H9 (cell line): ENCODE results near the gene MST1R. TPM values are rescaled to one million over a fixed set of nuclear protein-coding genes. Genes with fewer than 3 reads are reported as not detected.

Experiments used
- DNase-seq: peaks from one replicate; pipeline ENCODE4 v3.0.0-alpha.2; 2017
- H2AFZ ChIP-seq: one replicate; pipeline ENCODE4 v1.6.1; 2013; ENCODE audit warnings: mild to moderate bottlenecking, low read length, control low read depth, moderate library complexity
- H2AK5ac ChIP-seq: 2 replicates; pipeline ENCODE4 v1.6.1; 2013; ENCODE audit warnings: low read length, control low read depth, mixed read lengths; ENCODE audit not compliant: insufficient read length
- H2BK120ac ChIP-seq: one replicate; pipeline ENCODE4 v1.6.1; 2013; ENCODE audit warnings: low read depth, mild to moderate bottlenecking, low read length, control low read depth, inconsistent platforms; ENCODE audit not compliant: poor library complexity, severe bottlenecking
- H2BK12ac ChIP-seq: 2 replicates; pipeline ENCODE4 v1.6.1; 2013; ENCODE audit warnings: low read length, control low read depth, mixed read lengths, low read depth; ENCODE audit not compliant: insufficient read length
- H2BK15ac ChIP-seq: 2 replicates; pipeline ENCODE4 v1.6.1; 2013; ENCODE audit warnings: low read depth, low read length, control low read depth
- H2BK20ac ChIP-seq: one replicate; pipeline ENCODE4 v1.6.1; 2013; ENCODE audit warnings: low read depth, mild to moderate bottlenecking, low read length, control low read depth, inconsistent platforms; ENCODE audit not compliant: poor library complexity, severe bottlenecking
- H2BK5ac ChIP-seq: 2 replicates; pipeline ENCODE4 v1.6.1; 2013; ENCODE audit warnings: low read length, control low read depth, mixed read lengths; ENCODE audit not compliant: insufficient read length
- H3K14ac ChIP-seq: 2 replicates; pipeline ENCODE4 v1.6.1; 2013; ENCODE audit warnings: low read length, control low read depth; ENCODE audit not compliant: insufficient read depth
- H3K18ac ChIP-seq: 2 replicates; pipeline ENCODE4 v1.6.1; 2013; ENCODE audit warnings: low read depth, mild to moderate bottlenecking, mixed read lengths, low read length, control low read depth; ENCODE audit not compliant: insufficient read length
- H3K23ac ChIP-seq: 2 replicates; pipeline ENCODE4 v1.6.1; 2013; ENCODE audit warnings: low read length, control low read depth, mixed read lengths, low read depth; ENCODE audit not compliant: insufficient read length
- H3K23me2 ChIP-seq: 2 replicates; pipeline ENCODE4 v1.6.1; 2013; ENCODE audit warnings: low read depth, mild to moderate bottlenecking, mixed read lengths, low read length, control low read depth; ENCODE audit not compliant: insufficient read length, poor library complexity, severe bottlenecking
- H3K27ac ChIP-seq: 2 replicates; pipeline ENCODE4 v1.5.1; 2013; ENCODE audit warnings: low read length, control low read depth, mixed read lengths, low read depth; ENCODE audit not compliant: insufficient read length
- H3K27me3 ChIP-seq: 2 replicates; pipeline ENCODE4 v1.6.1; 2013; ENCODE audit warnings: low read length, control low read depth, inconsistent platforms; ENCODE audit not compliant: insufficient read depth
- H3K4ac ChIP-seq: 2 replicates; pipeline ENCODE4 v1.6.1; 2013; ENCODE audit warnings: low read depth, mild to moderate bottlenecking, control low read depth, inconsistent platforms, low read length, moderate library complexity
- H3K4me1 ChIP-seq: 2 replicates; pipeline ENCODE4 v1.6.1; 2013; ENCODE audit warnings: low read length, control low read depth, inconsistent platforms; ENCODE audit not compliant: insufficient read depth
- H3K4me2 ChIP-seq: 2 replicates; pipeline ENCODE4 v1.6.1; 2013; ENCODE audit warnings: low read length, control low read depth, mixed read lengths; ENCODE audit not compliant: insufficient read length, insufficient read depth
- H3K56ac ChIP-seq: 2 replicates; pipeline ENCODE4 v1.6.1; 2013; ENCODE audit warnings: low read depth, mild to moderate bottlenecking, mixed read lengths, low read length, control low read depth; ENCODE audit not compliant: insufficient read length
- H3K79me1 ChIP-seq: 2 replicates; pipeline ENCODE4 v1.6.1; 2013; ENCODE audit warnings: low read depth, mild to moderate bottlenecking, moderate library complexity, low read length, control low read depth, inconsistent platforms; ENCODE audit not compliant: insufficient read depth, poor library complexity, severe bottlenecking
- H3K79me2 ChIP-seq: 2 replicates; pipeline ENCODE4 v1.6.1; 2013; ENCODE audit warnings: low read length, control low read depth, inconsistent platforms; ENCODE audit not compliant: insufficient read depth
- H3K9ac ChIP-seq: 2 replicates; pipeline ENCODE4 v1.6.1; 2013; ENCODE audit warnings: low read length, control low read depth, mixed read lengths; ENCODE audit not compliant: insufficient read length; ENCODE audit errors: extremely low read depth
- H3K9me3 ChIP-seq: one replicate; pipeline ENCODE4 v1.6.1; 2013; ENCODE audit warnings: low read depth, low read length, inconsistent platforms; ENCODE audit not compliant: control insufficient read depth
- H3T11ph ChIP-seq: one replicate; pipeline ENCODE4 v1.6.1; 2013; ENCODE audit warnings: mild to moderate bottlenecking, low read length, control low read depth, inconsistent platforms
- H4K20me1 ChIP-seq: one replicate; pipeline ENCODE4 v1.6.1; 2013; ENCODE audit not compliant: control insufficient read depth, insufficient read length, insufficient read depth
- H4K5ac ChIP-seq: 2 replicates; pipeline ENCODE4 v1.6.1; 2013; ENCODE audit warnings: low read depth, mild to moderate bottlenecking, mixed read lengths, low read length, control low read depth; ENCODE audit not compliant: insufficient read length
- H4K8ac ChIP-seq: replicated peaks from 2 replicates; pipeline ENCODE4 v1.6.1; 2013; ENCODE audit warnings: low read length, control low read depth, mixed read lengths, low read depth; ENCODE audit not compliant: insufficient read length
- H4K91ac ChIP-seq: 2 replicates; pipeline ENCODE4 v1.6.1; 2013; ENCODE audit warnings: low read depth, mild to moderate bottlenecking, moderate library complexity, mixed read lengths, low read length, control low read depth; ENCODE audit not compliant: insufficient read length
- H3K27ac Mint-ChIP-seq, 3 experiments: 2 replicates in 2 of 3; 3 replicates in 1 of 3; pipeline ENCODE4 v1.8.0; 2020 to 2021; ENCODE audit warnings: mixed read lengths in 3 of 3, mild to moderate bottlenecking in 1 of 3, moderate library complexity in 1 of 3
- H3K27me3 Mint-ChIP-seq: 2 replicates; pipeline ENCODE4 v1.8.0; 2021; ENCODE audit warnings: low read depth, mild to moderate bottlenecking, moderate library complexity, mixed read lengths
- H3K36me3 Mint-ChIP-seq, 3 experiments: 2 replicates in 2 of 3; 3 replicates in 1 of 3; pipeline ENCODE4 v1.8.0; 2020 to 2021; ENCODE audit warnings: low read depth in 3 of 3, mixed read lengths in 3 of 3; ENCODE audit not compliant: insufficient read depth in 1 of 3
- H3K4me1 Mint-ChIP-seq, 2 experiments: 2 replicates each; pipeline ENCODE4 v1.8.0; 2020; ENCODE audit warnings: mixed read lengths in 2 of 2
- H3K4me3 Mint-ChIP-seq, 2 experiments: 2 replicates in 1 of 2; 3 replicates in 1 of 2; pipeline ENCODE4 v1.8.0; 2020 to 2021; ENCODE audit warnings: mild to moderate bottlenecking in 2 of 2, mixed read lengths in 2 of 2, moderate library complexity in 1 of 2
- H3K9me3 Mint-ChIP-seq, 2 experiments: 2 replicates in 1 of 2; 3 replicates in 1 of 2; pipeline ENCODE4 v1.8.0; 2020; ENCODE audit warnings: mild to moderate bottlenecking in 2 of 2, mixed read lengths in 2 of 2, moderate library complexity in 1 of 2
- CTCF ChIP-seq: fragments of 200-600 bp; sonication (generic); conservative IDR thresholded peaks from 3 replicates; pipeline ENCODE4 v1.8.0; 2021; ENCODE audit warnings: antibody characterized with exemption, mild to moderate bottlenecking
- WGBS: extraction: QIAGEN DNeasy Blood & Tissue Kit; methylation state at CpG from one replicate; pipeline ENCODE4 v1.1.7; 2013; ENCODE audit warnings: missing lambda C conversion rate, low lambda C conversion rate, mixed read lengths; ENCODE audit not compliant: insufficient read length; ENCODE audit errors: extremely low coverage; 5-methylcytosine and 5-hydroxymethylcytosine counted together
- total RNA-seq: library from RNA; stranded (reverse); gene quantifications from 2 replicates; pipeline ENCODE4 v1.2.1, GENCODE V29; 2021

Gene MST1R
- total RNA-seq, 1 experiment from 2014 or later: 4.9 TPM

- WGBS: no CpG with 5 or more reads among the region's 9 CpGs
- no peak for DNase-seq
- no peak overlapping the region for H3T11ph ChIP-seq
- H3K9me3 ChIP-seq: no peaks in the 10 kb centered on the region
- H3K23me2 ChIP-seq: no peaks in the 10 kb centered on the region
- no peak overlapping the region for H2AK5ac ChIP-seq
- no peak overlapping the region for H2BK120ac ChIP-seq
- no peak overlapping the region for H3K4me2 ChIP-seq
- H2BK20ac ChIP-seq: no peak overlapping the region
- no peaks in the 10 kb centered on the region for H3K9me3 Mint-ChIP-seq
- H2BK5ac ChIP-seq: no peak overlapping the region
- TF ChIP-seq CTCF: no peak
- H3K4me1 Mint-ChIP-seq: no peaks in the 10 kb centered on the region
- no peak overlapping the region for H3K18ac ChIP-seq
- no peak overlapping the region for H4K91ac ChIP-seq
- no peak overlapping the region for H3K27ac ChIP-seq
- no peak overlapping the region for H3K4ac ChIP-seq
- no peaks in the 10 kb centered on the region for H3K79me1 ChIP-seq
- H3K27me3 ChIP-seq: no peaks in the 10 kb centered on the region
- H4K8ac ChIP-seq: no peak overlapping the region
- H3K9ac ChIP-seq: no peak overlapping the region
- H3K56ac ChIP-seq: no peak overlapping the region
- no peaks in the 10 kb centered on the region for H3K79me2 ChIP-seq
- H3K36me3 Mint-ChIP-seq: peaks cover 0 to 5% (median 3%) of the 10 kb centered on the region in 3 experiments; a peak in 3 of 7 replicates
- no peak overlapping the region for H3K4me3 Mint-ChIP-seq
- no peak overlapping the region for H2BK15ac ChIP-seq
- H3K4me1 ChIP-seq: no peaks in the 10 kb centered on the region
- H4K5ac ChIP-seq: no peak overlapping the region
- H3K27me3 Mint-ChIP-seq: no peaks in the 10 kb centered on the region
- H4K20me1 ChIP-seq: peaks cover 5% of the 10 kb centered on the region
- H3K27ac Mint-ChIP-seq: no peak overlapping the region
- no peak overlapping the region for H3K23ac ChIP-seq
- no peak overlapping the region for H2AFZ ChIP-seq
- H3K14ac ChIP-seq: no peak overlapping the region
- no peak overlapping the region for H2BK12ac ChIP-seq
Measured at GRCh38 chr3:49895791-49896190, 7.9 kb downstream of the MST1R start.
